ENCODE measurements around the gene CELF2.

Gene CELF2

DNA sequence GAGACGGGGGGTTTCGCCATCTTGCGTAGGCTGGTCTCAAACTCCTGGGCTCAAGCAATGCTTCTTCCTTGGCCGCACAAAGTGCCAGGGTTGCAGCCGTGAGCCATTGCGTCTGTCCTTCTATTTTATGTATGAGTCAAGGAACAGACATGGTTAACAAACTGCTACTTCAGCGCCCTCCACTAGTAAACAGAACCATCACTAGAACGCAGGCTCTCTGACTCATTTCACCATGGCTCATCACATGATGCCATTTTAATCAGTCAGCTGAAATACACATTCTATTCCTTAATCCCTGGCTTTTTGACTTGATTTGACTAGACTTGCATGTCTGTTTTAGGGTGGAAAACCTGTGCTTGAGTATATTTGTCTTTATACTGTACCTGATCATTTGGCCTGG, 41.3 kb downstream of the CELF2 start:
- no peak for DNase-seq (ENCODE audit: low spot score)

GRCh38 chr10:11063856-11064255, 46.2 kb downstream of the CELF2 start:
- DNase-seq (ENCODE audit: low spot score) = no peak

GRCh38 chr10:11064832-11065231, 47.2 kb downstream of the CELF2 start:
- no peak for DNase-seq (ENCODE audit: low spot score)

- no peak for DNase-seq (ENCODE audit: low spot score)
These were observed 47.9 kb downstream of the CELF2 start for GRCh38 chr10:11065567-11065966.

DNA sequence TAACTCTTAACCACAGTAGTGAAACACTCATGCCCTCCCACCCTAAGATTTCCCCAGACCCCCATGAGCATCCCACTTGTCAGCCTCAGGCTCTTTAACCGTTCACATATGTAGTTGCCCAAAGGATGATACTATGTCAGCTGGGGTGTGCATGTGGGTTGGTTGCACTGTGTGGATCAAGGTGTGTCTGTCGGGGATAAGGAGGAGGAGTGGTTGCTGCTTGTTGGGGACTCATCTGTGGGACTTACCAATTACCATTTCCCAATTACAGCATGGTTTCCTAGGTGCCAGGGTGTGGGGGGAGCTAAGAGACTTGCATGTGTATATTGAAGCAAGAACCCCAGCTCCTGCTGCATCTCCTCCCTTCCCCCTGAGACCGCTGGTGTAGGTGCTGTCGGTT, 48.8 kb downstream of the CELF2 start:
- no peak for DNase-seq (ENCODE audit: low spot score)

GRCh38 chr10:11068861-11069633, 51.4 kb downstream of the CELF2 start:
- DNase-seq (ENCODE audit: low spot score) = no peak

GRCh38 chr10:11073410-11073809, 55.7 kb downstream of the CELF2 start:
- no peak for DNase-seq (ENCODE audit: low spot score)

GRCh38 chr10:11074536-11075267, 57.0 kb downstream of the CELF2 start:
- no peak for DNase-seq (ENCODE audit: low spot score)

GRCh38 chr10:11076221-11076620, 58.5 kb downstream of the CELF2 start:
- no peak for DNase-seq (ENCODE audit: low spot score)

- DNase-seq (ENCODE audit: low spot score) = no peak
These were observed 62.9 kb downstream of the CELF2 start for GRCh38 chr10:11080564-11080984.

- DNase-seq (ENCODE audit: low spot score) = no peak
These were observed 63.7 kb downstream of the CELF2 start for GRCh38 chr10:11081408-11081807.

GRCh38 chr10:11082526-11082925, 64.9 kb downstream of the CELF2 start:
- DNase-seq (ENCODE audit: low spot score) = no peak

DNA sequence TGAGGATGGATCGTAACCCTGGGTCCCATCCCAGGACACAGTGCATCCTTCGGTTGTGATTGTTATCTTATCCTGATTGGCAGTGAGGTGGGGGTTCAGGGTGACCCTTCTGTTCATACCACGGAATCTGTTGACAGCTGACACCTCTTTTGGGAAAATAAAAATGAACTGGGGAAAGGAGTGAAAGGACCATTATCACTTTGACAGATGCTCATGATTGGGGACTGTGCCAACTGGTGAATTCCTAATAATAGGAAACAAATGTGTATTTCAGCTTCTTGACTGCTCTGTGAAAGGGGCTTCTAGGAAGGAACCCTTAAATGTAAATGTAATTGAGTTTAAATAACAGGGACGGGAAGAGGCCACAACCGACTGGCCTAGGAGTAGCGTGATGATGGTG, 65.4 kb downstream of the CELF2 start:
- no peak for DNase-seq (ENCODE audit: low spot score)

DNA sequence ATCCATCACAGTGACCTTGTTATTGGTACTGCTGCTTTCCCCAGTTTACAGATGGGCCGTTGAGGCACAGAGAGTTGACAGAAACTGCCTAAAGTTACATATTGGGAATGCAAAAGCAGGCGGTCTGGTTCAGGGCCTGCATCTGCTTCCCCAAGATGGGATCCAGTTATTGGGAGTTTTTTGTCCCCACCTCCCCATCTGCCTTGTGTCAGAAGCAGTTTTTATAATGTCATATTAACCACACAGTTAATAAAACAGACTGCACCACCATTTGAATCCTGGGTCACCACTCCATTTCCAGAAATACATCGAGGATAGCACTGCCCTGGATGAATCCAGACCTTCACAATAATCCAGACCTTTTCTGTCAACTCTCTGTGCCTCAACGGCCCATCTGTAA, 67.9 kb downstream of the CELF2 start:
- no peak for DNase-seq (ENCODE audit: low spot score)

DNA sequence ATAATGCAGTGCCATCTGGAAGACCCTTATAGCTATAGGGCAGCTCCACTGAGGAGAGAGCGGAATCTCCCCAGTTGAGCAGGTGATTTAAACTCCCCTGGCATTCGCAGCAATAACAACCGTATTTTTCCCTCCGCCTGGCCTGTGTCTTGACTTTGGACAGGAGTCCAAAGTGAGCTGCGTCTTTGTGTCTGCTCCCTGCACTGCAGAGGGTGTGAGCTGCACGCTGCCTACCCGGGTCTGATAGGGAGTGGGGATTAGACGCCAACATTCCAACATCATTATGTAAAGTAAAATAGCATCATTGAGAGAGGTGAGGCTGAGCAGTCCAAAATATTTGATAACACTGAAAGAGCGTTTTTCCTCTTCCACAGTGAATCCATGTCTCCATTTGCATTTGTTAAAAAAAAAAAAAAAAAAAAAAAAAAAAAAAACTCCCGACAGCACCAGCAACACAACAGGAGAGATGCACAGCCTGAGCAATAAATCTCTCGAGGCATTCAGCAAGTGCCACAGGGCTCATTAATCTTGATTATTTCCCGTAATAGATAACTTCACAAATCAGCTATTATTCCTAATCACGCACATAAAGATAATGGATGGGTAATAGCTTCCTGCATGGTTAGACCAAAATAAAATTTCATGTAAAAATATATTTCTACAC, 68.6 kb downstream of the CELF2 start:
- DNase-seq (ENCODE audit: low spot score) = no peak

DNA sequence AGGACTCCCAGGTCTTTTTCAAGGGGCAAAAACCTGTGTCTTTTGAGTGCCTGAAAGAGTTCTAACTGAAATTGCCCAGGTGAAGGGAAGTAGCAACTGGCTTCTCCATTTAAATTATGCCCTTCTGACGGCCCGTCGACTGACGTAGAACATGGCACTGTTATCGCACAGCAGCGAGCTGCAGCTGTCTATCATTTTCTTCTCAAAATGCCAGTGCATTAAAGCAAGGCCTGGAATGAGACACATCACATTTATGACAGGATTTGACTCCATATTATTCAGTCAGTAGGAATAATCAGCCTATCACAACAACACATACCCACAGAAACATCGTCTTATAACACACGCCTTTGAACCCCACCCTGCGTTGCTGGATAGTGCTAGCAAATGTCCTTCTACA, 69.7 kb downstream of the CELF2 start:
- DNase-seq (ENCODE audit: low spot score) = no peak

DNA sequence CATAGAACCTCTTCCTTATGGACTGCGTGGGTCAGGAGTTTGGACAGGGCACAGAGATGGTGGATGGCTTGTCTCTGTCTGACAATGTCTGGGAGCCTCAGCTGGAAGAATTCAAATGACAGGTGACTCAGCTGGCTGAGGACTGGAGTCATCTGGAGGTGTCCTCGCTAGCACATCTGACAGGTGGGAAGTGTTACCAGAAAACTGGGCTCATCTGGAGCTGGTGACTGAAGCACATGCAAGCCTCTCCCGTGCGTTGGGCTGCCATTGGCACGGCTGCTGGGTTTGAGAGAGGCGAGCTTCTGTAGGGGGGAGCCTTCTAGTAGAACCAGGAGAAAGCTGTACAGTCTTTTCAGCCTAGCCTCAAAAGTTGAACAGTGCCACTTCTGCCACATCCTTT, 71.0 kb downstream of the CELF2 start:
- DNase-seq (ENCODE audit: low spot score) = no peak

- no peak for DNase-seq (ENCODE audit: low spot score)
These were observed 71.6 kb downstream of the CELF2 start for GRCh38 chr10:11089272-11089671.

DNA sequence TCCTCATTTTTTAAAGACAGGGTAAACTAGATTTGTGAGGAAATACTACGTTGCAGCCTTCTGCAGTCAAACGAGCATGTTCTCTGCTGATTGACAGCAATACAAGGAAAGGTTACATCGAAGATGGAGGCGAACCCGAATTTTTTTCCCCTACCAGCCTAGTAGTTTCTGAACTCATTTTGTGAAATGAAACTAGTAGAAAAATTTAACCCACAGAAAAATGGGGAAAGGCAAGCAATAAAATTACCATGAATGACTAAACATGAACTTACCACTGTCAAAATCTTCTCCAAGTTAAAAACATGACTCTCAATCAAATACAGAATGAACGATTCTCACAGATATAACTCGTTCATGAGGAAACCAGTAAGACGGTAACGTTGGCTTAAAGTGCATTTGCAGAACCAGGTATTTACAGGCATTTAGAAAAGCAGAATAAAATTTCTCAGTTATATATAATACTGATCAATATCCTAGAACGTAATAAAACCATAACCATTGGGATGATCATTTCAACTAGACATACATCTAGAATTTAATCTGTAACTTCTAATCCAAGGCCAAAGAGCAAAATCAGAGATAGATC, 73.9 kb downstream of the CELF2 start:
- no peak for DNase-seq (ENCODE audit: low spot score)

DNA sequence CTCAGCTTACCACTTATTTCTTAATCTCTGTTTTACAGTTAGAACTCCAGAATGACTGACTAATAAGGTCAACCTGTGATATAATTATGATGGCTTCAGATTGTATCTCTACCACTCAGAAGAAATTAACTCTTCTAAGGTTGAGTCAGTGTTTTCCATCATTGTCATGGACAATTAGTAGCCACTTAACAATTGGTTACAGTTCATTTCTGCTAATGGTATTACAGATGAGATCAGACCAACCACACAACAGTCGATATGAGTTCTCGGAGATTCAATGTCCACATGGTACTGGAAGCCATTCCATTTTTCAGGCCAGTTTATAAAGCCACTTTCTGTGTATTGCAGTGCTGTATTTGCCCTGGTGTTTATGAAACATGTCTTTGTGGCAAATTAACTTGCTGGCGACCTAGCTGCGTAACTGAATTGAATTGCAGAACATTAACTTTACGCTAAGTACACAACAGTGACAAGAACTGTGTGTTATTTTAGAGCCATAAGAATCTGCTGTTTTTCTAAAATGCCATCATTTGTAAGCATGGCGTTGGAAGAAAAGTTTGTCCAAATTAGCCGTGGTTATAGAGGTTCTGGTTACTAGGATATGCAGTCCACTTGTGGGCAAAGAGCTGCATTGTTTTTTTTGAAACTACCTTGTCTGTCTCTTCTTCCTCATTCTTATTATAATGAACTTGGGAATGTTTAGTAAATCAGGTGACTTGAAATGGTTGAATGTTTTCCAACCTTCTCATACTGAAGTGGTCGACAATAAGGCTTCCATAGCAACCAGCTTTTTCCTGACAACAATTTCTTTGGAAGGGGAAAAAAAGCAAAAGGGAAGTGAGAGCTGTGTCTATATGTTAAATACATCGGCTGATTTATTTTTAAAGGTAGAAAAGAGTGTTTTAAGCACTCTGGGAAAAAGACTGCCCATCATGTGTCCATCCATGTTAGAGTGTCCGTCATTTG, 76.4 kb downstream of the CELF2 start:
- DNase-seq (ENCODE audit: low spot score) = no peak

- DNase-seq (ENCODE audit: low spot score) = no peak
These were observed 77.7 kb downstream of the CELF2 start for GRCh38 chr10:11095374-11095801.

Data from globus pallidus (tissue), 1 donor.